ENCODE data around the gene PTF1A.

The PTF1A gene

DNA sequence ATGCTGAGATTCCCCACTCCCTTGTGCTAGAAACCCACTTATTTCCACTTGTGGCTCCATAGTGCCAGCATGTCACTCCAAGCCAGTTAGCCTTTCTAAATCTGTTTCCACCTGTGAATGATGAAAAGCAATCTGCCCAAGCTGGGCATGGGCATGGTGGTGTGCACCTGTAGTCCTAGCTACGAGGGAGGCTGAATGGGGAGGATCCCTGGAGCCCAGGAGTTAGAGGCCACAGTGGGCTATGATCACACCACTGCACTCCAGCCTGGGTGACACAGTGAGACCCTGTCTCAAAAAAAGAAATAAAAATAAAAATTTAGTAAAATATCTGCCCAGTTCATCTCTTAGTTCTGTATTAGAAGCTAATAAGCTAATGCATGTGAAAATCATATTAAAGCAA, 5.0 kb upstream of the PTF1A start:
- no peak for DNase-seq

DNA sequence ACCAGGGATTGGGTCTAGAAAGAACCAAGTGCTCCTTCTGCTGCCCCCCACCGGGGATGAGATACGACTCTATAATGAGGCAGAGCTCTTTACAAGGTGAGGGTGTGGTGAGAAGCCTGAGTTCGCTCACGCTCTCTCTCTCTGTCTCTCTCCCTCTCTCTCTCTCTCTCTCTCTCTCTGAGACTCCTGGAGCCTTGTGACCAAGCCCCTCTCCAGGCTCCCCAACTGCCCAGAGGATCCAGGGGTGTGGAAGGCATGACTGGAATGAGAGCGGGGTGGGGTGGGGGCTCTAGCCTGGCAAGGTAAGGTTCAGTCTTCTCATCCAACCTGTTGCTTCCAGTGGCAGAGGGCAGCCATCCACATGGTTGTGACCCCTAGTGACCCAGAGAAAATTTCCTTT, 3.1 kb upstream of the PTF1A start:
- no peak for DNase-seq

DNA sequence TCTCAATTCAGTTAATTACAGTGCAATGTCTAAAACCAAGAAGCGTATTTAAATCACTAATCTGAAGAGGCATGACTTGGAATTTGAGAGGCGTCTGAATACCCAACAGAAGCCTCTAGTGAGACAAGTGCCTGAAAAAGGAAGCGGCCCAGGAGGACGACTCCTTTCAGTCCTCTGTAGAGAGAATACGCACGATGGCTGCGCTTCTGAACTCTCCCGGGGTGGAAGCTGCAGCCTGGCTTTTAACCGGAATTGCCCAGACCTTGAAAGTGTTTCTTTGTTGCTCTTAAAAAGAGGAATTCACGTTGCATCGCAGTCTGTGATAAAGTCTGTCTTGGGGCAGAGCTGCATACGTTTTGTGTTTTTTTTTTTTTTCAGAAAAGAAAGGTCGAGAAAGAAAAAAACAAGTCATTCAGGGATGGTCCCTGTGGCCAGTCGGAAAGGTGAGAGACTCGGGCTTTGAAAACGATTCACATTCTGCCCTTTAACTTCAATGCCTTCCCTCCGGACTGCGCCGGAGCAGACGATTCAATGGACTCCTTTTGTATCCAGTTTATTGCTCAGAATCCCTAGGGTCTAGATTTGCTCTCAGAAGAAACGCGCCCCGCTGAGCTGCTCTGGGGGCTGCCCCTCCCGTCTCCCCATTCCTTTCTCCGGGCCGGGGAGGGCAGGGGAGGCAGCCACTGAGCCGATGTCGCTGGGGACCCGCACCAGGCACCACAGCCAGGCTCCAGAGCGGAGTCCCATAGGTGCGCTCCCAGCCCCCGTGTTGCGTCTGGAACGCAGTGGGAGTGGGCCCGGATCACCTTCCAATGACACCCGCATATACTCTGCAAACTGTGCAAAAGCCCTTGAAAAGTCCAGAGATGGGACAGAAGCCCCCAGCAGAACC, 994 bp upstream of the PTF1A start:
- DNase-seq: no peak

DNA sequence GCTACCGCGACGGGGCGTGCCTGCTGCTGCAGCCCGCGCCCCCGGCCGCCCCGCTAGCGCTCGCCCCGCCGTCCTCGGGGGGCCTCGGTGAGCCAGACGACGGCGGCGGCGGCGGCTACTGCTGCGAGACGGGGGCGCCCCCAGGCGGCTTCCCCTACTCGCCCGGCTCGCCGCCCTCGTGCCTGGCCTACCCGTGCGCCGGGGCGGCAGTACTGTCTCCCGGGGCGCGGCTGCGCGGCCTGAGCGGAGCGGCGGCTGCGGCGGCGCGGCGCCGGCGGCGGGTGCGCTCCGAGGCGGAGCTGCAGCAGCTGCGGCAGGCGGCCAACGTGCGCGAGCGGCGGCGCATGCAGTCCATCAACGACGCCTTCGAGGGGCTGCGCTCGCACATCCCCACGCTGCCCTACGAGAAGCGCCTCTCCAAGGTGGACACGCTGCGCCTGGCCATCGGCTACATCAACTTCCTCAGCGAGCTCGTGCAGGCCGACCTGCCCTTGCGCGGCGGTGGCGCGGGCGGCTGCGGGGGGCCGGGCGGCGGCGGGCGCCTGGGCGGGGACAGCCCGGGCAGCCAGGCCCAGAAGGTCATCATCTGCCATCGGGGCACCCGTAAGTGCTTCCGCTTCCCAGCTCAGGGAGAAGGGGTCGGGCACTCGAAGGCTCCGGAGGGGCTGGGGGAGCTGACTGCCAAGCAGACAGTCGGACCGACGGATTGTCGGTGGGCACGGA, 761 bp downstream of the PTF1A start:
- DNase-seq: peak; percentile 38

DNA sequence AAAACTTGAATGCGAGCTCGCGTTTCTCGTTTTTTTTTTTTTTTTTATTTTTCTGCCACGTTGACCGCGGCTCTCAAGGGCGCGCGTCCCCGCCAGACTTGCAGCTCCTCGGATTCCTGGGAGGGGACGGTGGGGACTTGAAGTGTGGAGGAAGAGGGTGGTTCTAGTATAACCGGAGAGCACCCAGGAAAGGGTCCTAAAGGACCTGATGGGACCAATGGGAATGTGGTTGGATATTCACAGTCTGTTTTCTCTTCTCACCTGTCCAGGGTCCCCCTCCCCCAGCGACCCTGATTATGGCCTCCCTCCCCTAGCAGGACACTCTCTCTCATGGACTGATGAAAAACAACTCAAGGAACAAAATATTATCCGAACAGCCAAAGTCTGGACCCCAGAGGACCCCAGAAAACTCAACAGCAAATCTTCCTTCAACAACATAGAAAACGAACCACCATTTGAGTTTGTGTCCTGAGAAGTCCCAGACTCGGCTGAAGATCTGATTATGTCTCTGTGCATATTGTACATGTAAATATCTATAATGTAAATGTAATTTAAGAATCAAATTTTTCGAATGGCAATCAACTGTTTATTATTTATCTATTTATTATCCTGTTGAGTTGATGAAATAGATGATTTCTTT, 1.4 kb downstream of the PTF1A start:
- no peak for DNase-seq

DNA sequence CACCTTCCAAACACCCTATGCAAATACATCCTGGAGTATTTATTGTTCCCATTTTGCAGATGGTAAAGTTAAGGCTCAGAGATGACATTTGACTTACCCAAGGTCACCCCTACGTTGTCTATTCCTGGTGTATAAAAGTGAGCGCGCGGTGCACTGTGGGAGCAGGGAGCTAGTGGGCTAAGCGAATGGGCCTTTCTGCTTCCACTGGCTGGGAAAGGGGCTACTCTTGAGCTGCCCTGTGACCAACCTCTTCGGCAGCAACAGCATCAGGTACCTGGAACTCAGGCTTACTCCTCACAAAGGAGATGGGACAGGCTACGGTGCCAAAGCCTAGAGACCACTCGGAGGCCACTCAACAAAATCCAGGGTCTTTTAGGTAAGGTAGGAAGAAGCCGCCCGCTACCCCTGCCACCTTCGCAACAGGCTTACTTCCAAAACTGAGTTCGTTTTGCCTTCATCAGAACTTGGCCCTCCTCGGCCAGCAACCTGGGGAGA, 2.4 kb downstream of the PTF1A start:
- no peak for DNase-seq

DNA sequence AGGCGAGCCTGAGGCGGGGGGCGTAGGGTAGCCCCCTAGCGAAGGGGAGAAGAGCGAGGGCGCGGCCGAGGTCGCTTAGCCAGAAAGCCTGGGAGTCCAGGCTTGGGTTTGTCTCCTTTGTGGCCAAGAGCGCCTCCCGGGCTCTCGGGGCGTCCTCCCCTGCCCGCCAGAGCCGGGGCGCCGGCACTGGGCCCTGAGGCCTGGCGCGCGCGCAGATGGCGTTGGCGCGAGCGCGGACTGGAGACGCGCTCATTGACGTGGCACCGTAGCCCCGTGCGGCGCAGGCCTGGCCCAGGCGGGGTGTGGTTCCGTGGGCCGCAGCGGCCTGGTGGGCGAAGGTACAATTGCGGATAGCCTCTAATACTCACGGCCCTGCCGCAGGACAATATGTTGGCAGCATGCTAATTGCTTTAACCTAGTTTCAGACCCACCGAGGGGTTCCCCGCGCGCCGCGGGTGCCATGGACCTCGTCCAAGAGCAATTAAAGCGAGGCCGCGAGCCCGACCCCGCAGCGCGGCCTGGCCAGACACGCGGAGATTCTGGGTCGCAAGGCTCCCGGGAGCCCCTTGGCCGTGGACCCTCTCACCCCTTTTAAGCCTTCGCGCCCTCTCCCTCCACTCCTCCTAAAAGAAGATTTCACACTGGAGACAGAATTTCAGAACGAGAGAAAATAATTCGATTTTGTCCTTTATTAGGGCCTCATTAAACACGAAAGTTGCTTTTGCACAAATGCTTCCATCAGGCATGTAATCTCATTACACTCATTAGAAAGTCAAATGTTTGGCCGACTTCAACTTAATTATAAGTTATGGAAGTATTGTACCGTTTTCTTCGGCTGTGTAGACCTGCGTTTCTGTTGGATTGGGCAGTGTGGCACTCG, 3.1 kb downstream of the PTF1A start:
- no peak for DNase-seq

DNA sequence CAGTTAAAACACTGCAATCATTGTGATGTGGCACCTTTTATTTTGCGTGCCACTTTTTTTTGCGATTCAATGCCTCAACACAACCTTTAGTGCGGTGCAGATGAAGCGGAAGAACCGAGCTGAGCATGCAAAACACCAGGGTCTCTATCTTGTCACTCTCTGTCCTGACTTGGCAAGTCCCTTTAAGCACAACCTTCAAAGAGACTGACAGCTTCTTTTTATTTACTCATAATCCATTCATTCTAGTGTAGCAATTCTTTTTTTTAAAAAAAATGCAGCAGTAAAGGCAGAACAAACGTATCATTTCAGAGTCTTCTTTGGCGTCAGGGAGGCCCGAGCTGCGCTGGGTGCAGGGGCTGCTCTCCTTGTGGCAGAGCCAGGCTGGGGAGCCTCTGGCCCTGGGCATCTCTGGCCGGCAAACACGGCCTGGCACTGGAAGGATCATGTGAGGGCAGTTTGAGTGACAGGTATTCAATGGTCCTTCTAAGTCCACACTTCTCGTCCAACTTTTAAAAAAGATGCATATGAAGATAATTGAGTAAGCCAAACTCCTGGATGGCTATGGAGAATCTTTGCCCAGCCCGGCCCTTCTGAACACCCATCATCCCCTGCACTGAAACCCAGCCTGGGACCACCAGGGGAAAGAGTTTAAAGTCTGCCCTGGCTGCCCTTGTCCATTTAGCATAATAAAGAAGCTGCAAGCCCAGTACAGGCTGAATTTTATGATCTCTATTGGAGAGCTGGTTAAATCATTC, 3.9 kb downstream of the PTF1A start:
- no peak for DNase-seq

DNA sequence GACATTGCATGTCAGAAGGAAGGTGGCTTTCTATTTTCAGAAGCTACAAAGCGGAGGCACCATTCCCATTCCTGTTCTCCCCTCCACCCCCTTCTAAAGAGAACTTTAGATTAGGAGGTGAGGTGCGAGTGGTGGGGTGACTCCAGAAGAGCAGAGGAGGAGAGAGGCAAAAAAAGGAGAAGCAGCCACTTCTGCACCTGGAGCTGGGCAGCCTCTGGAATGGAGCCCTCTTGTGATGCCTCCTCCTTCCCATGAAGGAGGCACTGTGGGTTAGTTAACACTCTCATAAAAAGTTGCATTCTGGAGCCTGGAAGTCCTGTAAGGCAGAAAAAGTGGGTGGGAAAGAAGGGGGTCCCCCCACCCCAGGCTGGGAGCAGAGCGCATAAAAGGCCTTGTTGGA, 4.8 kb downstream of the PTF1A start:
- DNase-seq: no peak

DNA sequence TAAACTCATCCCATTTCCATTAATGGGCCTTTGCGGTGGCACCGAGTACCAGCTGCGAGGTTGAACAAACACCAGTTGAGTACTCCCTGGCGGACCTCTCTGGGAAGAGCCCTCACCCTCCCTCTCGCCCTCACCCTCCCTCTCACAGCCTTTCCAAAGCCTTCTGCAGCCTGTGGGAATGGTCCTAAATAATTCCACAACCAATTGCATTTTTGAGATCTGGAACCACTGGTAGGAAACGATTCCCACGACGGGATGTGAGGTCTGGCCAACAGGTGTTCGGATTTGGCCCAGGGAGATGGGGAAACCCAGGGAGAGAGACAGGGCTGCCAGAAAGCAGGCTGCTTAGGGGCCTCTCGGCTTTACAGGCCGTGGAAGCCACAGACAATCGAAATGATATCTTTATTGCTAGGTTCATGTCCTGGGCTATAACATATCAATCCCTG, 5.3 kb downstream of the PTF1A start:
- no peak for DNase-seq

DNA sequence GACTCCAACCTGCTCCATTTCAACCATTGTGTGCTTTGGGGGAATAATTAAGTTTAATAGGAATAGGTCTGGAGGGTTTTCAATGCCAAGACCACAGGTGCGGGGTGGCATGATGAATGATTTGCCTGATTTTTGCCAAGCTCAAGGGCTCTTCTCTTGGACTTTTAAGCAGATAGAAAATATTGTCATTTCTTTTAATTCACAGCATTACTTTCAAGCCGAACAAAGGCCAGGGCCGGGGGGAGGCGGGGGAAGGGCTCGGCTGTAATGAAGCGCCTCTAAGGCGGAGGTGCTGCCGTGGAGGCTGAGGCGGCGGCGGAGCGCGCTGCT, 6.5 kb downstream of the PTF1A start:
- no peak for DNase-seq

DNA sequence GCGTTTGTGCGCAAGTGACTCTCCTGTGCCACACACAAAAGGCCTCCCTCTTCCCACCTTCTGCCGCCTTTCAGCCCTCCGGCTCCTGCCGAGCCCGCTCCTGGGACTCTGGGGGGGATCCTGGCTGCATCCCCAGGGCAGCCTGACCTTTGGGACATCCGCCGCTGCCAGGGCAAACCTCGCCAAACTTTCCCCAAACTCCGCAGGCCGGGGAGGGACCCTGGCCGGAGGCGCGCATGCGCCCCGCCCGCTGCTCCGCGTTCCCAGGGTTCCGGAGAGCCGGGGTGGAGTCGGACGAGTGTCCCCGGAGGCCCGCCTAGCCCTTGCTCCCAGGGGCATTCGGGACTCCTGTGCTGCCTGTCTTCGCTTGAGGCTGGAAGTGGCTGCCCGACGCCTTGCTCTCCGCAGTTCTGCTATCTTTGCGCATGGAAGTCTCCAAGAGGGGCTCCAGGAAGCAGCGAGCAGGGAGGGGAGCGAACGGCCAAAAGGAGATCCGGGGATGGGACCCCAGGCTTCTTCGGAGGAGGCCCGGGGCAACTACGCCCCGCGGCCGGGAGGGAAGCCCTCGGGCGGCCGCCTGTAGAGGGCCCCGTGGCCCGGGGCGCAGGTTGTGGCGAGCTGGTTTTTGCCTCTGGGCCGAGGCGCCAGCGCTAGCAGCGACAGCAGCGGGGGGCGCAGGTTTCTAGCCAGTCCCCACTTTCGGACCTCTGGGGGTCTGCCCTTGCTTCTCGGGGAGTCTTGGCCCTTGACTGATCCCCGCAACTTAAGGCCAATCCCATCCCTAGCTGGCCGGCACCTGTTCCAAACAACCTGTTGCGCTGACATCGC, 7.0 kb downstream of the PTF1A start:
- DNase-seq: no peak

DNA sequence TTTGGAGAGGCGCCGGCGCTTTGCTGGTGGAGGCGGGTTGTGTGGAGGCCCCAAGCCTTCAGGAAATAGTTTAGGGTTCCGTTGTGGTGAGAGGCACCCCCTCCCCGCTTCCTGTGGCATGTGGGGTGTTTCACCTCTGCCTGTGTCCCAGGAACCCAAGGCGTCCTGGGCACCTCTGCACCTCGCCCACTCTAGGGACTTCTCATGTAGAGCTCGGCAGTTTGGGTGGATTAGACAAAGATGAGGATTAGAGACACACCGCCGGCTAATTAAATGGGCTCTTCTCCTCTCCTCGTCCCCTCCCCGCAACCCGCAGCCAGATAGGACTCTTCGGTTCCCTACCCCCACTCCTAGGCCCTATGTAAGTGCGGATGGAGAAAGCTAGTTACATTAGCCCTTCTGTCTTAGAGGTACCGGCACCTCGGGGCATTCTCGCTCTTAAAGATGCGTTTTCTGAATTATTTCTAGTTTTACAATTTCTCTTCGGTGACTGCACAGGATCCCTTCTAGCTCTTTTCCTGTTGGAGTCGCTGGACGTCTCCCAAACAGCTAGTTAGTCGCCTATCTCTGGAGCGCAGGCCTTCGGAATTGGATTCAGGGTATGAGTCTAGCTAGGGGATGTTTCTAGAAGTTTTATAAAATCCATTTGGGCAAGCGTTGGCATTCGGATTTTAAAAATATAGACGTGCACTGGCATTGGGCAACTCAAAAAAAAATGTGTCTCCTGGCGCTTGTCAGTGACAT, 7.8 kb downstream of the PTF1A start:
- no peak for DNase-seq

DNA sequence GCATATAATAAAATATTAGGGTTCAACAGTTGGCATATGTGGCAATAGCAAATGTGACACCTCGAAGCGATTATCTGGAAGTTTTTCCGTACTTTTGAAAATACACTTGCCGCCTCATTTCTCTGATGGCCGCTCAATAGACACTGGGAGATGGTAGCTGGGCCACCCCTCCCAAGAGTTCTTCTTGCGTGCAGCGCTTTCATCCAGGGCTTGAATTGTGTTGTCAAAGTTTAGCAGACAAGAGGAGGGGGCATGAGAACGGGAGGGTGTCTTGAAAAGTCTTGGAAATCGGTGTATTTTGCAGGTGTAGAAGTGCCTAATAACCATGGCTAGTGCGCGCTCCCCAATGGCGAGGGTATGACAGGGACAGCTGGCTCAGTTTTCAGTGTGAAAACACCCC, 8.5 kb downstream of the PTF1A start:
- no peak for DNase-seq

DNA sequence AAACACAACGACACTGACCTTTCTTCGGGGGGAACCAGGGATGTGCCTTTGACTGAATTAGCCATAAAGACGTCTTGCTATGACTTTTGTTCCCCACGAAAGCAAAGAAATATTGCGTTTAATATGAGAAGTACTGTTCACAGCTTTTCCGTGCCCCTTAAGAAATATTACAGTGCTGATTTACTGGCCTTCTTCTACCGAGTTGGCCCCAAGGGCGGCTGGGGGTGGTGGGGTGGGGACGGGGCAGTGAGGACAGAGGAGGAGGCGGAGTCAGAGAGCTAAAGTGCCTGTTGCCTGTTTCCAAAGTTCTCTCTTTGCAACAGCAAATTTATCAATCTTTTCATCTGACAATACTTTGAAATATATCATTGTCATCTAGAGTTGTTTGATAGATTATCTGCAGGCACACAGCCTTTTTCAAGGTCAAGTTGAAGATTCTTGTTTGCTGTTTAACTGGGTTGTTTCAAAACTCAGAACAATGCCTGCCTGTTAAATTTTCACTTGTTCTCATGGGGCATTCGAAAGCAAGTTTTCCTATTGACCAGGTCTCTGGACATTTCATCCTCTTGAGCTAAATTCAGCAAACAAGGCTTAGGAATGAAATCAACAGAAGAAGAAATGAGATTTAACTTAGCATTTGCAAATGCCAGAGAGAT, 9.0 kb downstream of the PTF1A start:
- no peak for DNase-seq

DNA sequence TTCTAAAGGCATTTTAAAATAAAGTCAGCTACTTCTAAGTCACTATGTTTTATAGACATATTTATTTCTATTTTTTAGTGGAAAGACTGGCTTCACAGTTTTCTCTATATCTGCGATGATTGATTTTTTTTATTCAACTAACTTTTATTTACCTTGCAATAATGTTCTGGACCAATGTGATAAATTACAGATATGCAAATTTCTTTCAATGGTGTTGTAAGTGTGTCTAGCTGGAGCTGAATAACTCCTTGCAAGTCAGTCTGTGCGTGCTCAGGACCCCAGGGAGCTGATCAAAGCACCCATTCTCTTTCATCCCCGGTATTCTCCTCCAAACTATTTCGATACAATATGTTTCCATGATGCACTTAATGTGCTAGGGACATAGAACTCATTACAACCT, 9.7 kb downstream of the PTF1A start:
- no peak for DNase-seq

DNA sequence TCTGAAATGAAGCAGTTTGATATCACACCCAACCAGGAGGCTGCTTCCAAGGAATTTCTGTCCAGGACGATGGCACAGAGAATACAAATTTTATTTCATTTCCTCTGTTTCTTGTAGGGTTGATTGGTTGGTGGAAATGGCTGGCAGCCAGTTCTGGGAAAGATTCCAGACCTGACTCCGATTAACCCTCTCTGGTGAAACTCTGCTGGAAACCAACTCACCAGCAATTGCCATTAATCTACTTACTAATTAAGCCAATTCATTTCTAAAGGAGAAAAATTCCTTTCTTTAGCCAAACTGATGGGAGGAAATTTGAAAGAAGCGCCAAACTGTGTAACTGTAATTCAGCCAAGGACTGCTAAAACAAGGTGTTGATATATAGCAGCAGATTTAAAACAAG, 10.7 kb downstream of the PTF1A start:
- no peak for DNase-seq

DNA sequence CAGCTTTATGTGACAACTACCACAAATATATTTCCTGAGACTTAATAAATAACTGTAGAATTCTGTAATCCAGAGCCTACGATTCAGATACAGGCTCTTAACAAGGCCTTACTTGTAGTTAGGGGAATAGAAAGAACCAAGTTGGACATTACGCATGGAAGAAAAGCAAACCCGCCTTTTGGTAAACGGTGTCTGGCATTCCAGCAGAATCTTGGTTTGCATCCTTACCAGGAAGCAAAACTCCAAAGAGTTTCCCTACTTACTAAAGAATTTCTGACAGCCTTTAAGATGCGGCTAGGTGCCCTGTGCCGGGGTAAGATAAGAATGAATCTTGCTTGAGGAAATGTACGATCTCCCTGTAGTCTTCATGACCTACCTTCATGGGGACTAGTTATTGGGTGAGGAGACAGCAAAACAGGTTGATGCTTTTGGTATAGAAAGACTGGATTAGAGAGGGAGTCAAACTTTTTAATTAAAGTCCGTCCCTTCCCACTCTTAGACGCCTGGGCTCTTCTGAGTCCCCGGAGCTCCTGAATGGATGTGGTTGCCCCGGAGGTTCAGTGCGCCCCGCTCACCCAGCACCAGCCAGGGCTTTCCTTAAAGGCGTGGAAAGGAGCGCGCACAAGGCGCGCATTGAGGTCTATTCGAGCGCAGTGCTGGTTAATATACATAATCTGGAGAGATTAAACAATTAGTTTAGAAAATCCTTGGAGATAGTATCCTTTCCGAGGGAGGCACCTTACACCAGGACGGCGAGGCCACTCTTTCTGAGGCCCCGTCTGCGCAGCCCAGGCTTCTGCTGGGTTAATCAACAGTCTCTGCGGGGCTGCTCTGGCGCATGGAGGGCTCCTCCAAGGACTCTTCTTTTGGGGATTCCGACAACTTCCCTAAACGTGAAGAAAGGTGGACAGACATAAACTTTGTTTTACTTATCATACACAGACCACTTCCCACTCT, 11.5 kb downstream of the PTF1A start:
- DNase-seq: no peak

DNA sequence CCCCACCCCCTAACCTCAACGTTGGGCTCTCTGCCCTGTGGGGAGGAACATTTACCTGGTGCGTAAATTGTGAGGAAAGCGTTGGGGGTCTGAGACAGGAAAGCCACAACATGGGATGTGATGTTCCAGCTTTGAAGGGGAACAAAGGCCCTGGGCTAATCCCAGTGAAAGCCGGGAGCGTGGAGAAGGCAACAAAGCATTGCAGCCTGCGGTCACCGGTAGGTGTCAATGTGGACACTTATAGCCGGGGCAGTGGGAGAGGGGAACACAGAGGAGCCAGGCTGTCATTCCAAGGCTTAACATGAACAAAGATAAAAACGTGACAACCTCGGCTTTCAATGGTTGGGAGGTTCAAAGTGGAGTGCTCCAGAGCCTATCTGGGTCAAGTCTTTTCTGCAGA, 12.7 kb downstream of the PTF1A start:
- DNase-seq: no peak
